Measurements from ENCODE around the gene KRAS. TPM values are rescaled to one million over a fixed set of nuclear protein-coding genes. Genes with fewer than 3 reads are reported as not detected.

KRAS gene
- total and polyA plus RNA-seq, 2 of the 13 experiments (the other 11 are each of a cell fraction or from before 2014, with no cell fraction given), result 6.5 to 9.8 TPM

- TF ChIP-seq, protein P1, sequence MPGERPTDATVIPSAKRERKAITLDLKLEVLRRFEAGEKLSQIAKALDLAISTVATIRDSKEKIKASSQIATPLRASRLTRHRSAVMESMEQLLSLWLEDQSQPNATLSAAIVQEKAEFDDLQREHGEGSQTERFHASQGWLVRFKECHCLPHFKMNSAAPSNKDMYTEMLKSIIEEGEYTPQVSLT (CRISPR knock-in tag; IDR thresholded peaks at IDR 0.05; ENCODE audit: borderline replicate concordance, low read depth), result no peak
- TF ChIP-seq NR2C2 (CRISPR knock-in tag; IDR thresholded peaks at IDR 0.05; ENCODE audit: borderline replicate concordance), result 0 out of 2 replicates have a peak, but pooled peaks have one; percentile 27
- TF ChIP-seq GLI4 (CRISPR knock-in tag; IDR thresholded peaks at IDR 0.05; ENCODE audit: borderline replicate concordance), result 0 out of 2 replicates have a peak, but pooled peaks have one; percentile 58
- TF ChIP-seq TRIM24 (CRISPR knock-in tag; IDR thresholded peaks at IDR 0.05), result no peak
- TF ChIP-seq GFI1 (CRISPR knock-in tag; IDR thresholded peaks at IDR 0.05; ENCODE audit: borderline replicate concordance), result no peak
- TF ChIP-seq ZNF691 (CRISPR knock-in tag; IDR thresholded peaks at IDR 0.05; ENCODE audit: borderline replicate concordance, low read depth), result no peak; the same call in 1 of the 2 replicates
- TF ChIP-seq TP53 (CRISPR knock-in tag; conservative IDR thresholded peaks at IDR 0.05), result no peak
- peak; percentile 86; the same call in 1 of the 2 replicates for TF ChIP-seq MYNN (CRISPR knock-in tag; IDR thresholded peaks at IDR 0.05; ENCODE audit: low read depth)
- 0 out of 2 replicates have a peak, but pooled peaks have one; percentile 42 for TF ChIP-seq HOXD1 (CRISPR knock-in tag; IDR thresholded peaks at IDR 0.05)
- peak; percentile 91 for TF ChIP-seq ZFY (CRISPR knock-in tag; IDR thresholded peaks at IDR 0.05)
- TF ChIP-seq NCOR1 (IDR thresholded peaks at IDR 0.05; ENCODE audit: borderline replicate concordance, low read length), result 0 out of 2 replicates have a peak, but pooled peaks have one; percentile 17
- peak; percentile 59; the same call in 1 of the 2 replicates for TF ChIP-seq DR1 (CRISPR knock-in tag; IDR thresholded peaks at IDR 0.05)
- TF ChIP-seq KDM4B (CRISPR knock-in tag; IDR thresholded peaks at IDR 0.05), result no peak
- no peak for TF ChIP-seq NR3C1 (CRISPR knock-in tag; IDR thresholded peaks at IDR 0.05)
- TF ChIP-seq KAT7 (CRISPR knock-in tag; IDR thresholded peaks at IDR 0.05; ENCODE audit: borderline replicate concordance), result no peak
- peak; percentile 89; the same call in 1 of the 2 replicates for TF ChIP-seq NFKB2 (CRISPR knock-in tag; IDR thresholded peaks at IDR 0.05; ENCODE audit: borderline replicate concordance)
- no peak for TF ChIP-seq ZNF660 (CRISPR knock-in tag; IDR thresholded peaks at IDR 0.05; ENCODE audit: borderline replicate concordance, low read depth)
- TF ChIP-seq KDM1A (CRISPR knock-in tag; IDR thresholded peaks at IDR 0.05), result no peak
- no peak for TF ChIP-seq ZNF468 (CRISPR knock-in tag; IDR thresholded peaks at IDR 0.05)
- TF ChIP-seq PHF8 (CRISPR knock-in tag; IDR thresholded peaks at IDR 0.05), result peak; percentile 92
- no peak for TF ChIP-seq ZNF75D (CRISPR knock-in tag; IDR thresholded peaks at IDR 0.05; ENCODE audit: borderline replicate concordance)
- TF ChIP-seq, protein P2, sequence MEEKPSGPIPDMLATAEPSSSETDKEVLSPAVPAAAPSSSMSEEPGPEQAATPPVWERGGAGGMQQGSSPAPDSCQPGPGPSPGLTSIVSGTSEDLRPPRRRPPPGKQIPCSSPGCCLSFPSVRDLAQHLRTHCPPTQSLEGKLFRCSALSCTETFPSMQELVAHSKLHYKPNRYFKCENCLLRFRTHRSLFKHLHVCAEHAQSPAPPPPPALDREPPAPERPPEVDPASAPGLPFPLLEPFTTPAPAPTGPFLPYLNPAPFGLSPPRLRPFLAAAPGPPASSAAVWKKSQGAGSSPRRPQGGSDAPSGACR (CRISPR knock-in tag; IDR thresholded peaks at IDR 0.05), result 0 out of 2 replicates have a peak, but pooled peaks have one; percentile 61
- no peak for TF ChIP-seq MBD4 (IDR thresholded peaks at IDR 0.05; ENCODE audit: borderline replicate concordance, low read length)
- TF ChIP-seq SSRP1 (CRISPR knock-in tag; IDR thresholded peaks at IDR 0.05), result no peak
- 0 out of 2 replicates have a peak, but pooled peaks have one; percentile 21 for TF ChIP-seq ZNF33A (CRISPR knock-in tag; IDR thresholded peaks at IDR 0.05; ENCODE audit: borderline replicate concordance)
- TF ChIP-seq HOXA3 (CRISPR knock-in tag; IDR thresholded peaks at IDR 0.05), result peak; percentile 39; the same call in 1 of the 2 replicates
- no peak for TF ChIP-seq ZBTB14 (CRISPR knock-in tag; IDR thresholded peaks at IDR 0.05)
- TF ChIP-seq GATAD1 (CRISPR knock-in tag; IDR thresholded peaks at IDR 0.05), result peak; percentile 63; the same call in 1 of the 2 replicates
These were observed 55.4 kb downstream of the KRAS start, which contains the start of the genes DNAI7 and ETFRF1 (continued) for GRCh38 chr12:25195056-25195971.
